Measurements from ENCODE around the gene EPB41L2.
"Not testable (repeated sequence)": the region's sequence is repeated elsewhere in the genome, so short reads cannot be mapped to it uniquely, and the experiment has no call there.

EPB41L2 gene

GRCh38 chr6:131063028-131063763, at the start of gene EPB41L2:
Gene EPB41L2, minus strand, starts transcription at chr6:131063245. Its CDS starts 106,760 bp downstream, at chr6:130956485.
- no peak for DNase-seq

GRCh38 chr6:131112249-131112648, 49.2 kb upstream of the EPB41L2 start:
- DNase-seq, result no peak

GRCh38 chr6:131107151-131107550, 44.1 kb upstream of the EPB41L2 start:
- no peak for DNase-seq

GRCh38 chr6:131103901-131104300, 40.9 kb upstream of the EPB41L2 start:
- DNase-seq, result no peak

- no peak for DNase-seq
These were observed 40.3 kb upstream of the EPB41L2 start for GRCh38 chr6:131103296-131103695.

- DNase-seq, result no peak
These were observed 39.1 kb upstream of the EPB41L2 start for GRCh38 chr6:131101911-131102680.

GRCh38 chr6:131096786-131097185, 33.7 kb upstream of the EPB41L2 start:
- no peak for DNase-seq

- DNase-seq, result no peak
These were observed 30.3 kb upstream of the EPB41L2 start for GRCh38 chr6:131093334-131093733.

GRCh38 chr6:131091944-131092343, 28.9 kb upstream of the EPB41L2 start:
- DNase-seq, result not testable (repeated sequence)

- DNase-seq, result not testable (repeated sequence)
These were observed 27.3 kb upstream of the EPB41L2 start for GRCh38 chr6:131090339-131090738.

GRCh38 chr6:131084982-131085381, 21.9 kb upstream of the EPB41L2 start:
- no peak for DNase-seq

- DNase-seq, result no peak
These were observed 20.6 kb upstream of the EPB41L2 start for GRCh38 chr6:131083687-131084086.

GRCh38 chr6:131082335-131082734, 19.3 kb upstream of the EPB41L2 start:
- no peak for DNase-seq

- no peak for DNase-seq
These were observed 17.0 kb upstream of the EPB41L2 start for GRCh38 chr6:131080084-131080483.

GRCh38 chr6:131073577-131073976, 10.5 kb upstream of the EPB41L2 start:
- no peak for DNase-seq

- no peak for DNase-seq
These were observed 7.0 kb upstream of the EPB41L2 start for GRCh38 chr6:131070061-131070460.

- DNase-seq, result no peak
These were observed 5.1 kb upstream of the EPB41L2 start for GRCh38 chr6:131068165-131068564.

GRCh38 chr6:131067521-131067920, 4.5 kb upstream of the EPB41L2 start:
- no peak for DNase-seq

- DNase-seq, result no peak
These were observed 2.8 kb upstream of the EPB41L2 start for GRCh38 chr6:131065824-131066171.

GRCh38 chr6:131065112-131065823, 2.2 kb upstream of the EPB41L2 start:
- no peak for DNase-seq

GRCh38 chr6:131063764-131064272, 773 bp upstream of the EPB41L2 start:
- DNase-seq, result no peak

- no peak for DNase-seq
These were observed 611 bp downstream of the EPB41L2 start for GRCh38 chr6:131062241-131063027.

- no peak for DNase-seq
These were observed 1.3 kb downstream of the EPB41L2 start for GRCh38 chr6:131061751-131062119.

Data from SIG-M5 (cell line).